ENCODE results near the gene DST. TPM values are rescaled to one million over a fixed set of nuclear protein-coding genes. Genes with fewer than 3 reads are reported as not detected.

DST gene
- total RNA-seq, 1 experiment from 2014 or later, result 144 TPM

- DNase-seq (ENCODE audit: low read depth, low spot score), result no peak
- Histone ChIP-seq H3K9me3 (ENCODE audit: control insufficient read depth in 1 of 2, insufficient read depth in 1 of 2, low read depth in 1 of 2, low read length in 2 of 2) (no peaks in the 10 kb centered on the region), H2AFZ (ENCODE audit: low read depth, low read length, poor library complexity, severe bottlenecking) (no peak overlapping the region), H4K20me1 (ENCODE audit: insufficient read depth) (no peaks in the 10 kb centered on the region), H3K4me2 (ENCODE audit: low read length) (no peak overlapping the region), H3K36me3 (ENCODE audit: control insufficient read depth in 1 of 2, insufficient read depth in 2 of 2, low read length in 2 of 2) (peaks cover 13 to 29% of the 10 kb centered on the region in 2 experiments), H3K27ac (ENCODE audit: low read depth, low read length) (no peak overlapping the region), H3K4me3 (replicated peaks in 1 of 2; ENCODE audit: low read depth in 1 of 2, low read length in 2 of 2) (no peak overlapping the region), H3K79me2 (ENCODE audit: insufficient read depth, low read length) (no peaks in the 10 kb centered on the region), H3K9me2 (ENCODE audit: insufficient read depth) (no peaks in the 10 kb centered on the region), H3K4me1 (ENCODE audit: control insufficient read depth in 1 of 2, insufficient read depth in 2 of 2, low read length in 2 of 2) (no peaks in the 10 kb centered on the region), H3K9ac (ENCODE audit: low read length) (no peak overlapping the region), H3K27me3 (ENCODE audit: insufficient read depth, low read length) (no peaks in the 10 kb centered on the region)
- intact Hi-C loops (cut with micrococcal nuclease), result no loop called here
- RAD21 ChIA-PET (ENCODE audit: low non-redundant PET in 1 of 2, low total read pairs in 2 of 2, uncharacterized antibody in 2 of 2, unreplicated experiment in 2 of 2), result no interaction called here
- ATAC-seq, result no peak
- POLR2A ChIA-PET, result no interaction called here
- CTCF ChIA-PET, result no interaction called here
- BruUV-seq (replicated peaks), result no TSS peak
- no peak for TF ChIP-seq MAX (IDR thresholded peaks at IDR 0.05)
- TF ChIP-seq YY1 (IDR thresholded peaks at IDR 0.05; ENCODE audit: extremely low read depth, insufficient replicate concordance, low read depth, low read length), result no peak
- TF ChIP-seq CEBPB (IDR thresholded peaks at IDR 0.05; ENCODE audit: low read depth), result no peak
- TF ChIP-seq EZH2 (IDR thresholded peaks at IDR 0.05), result no peak
- no peak for TF ChIP-seq JUND (IDR thresholded peaks at IDR 0.05)
- TF ChIP-seq EGR1 (IDR thresholded peaks at IDR 0.05; ENCODE audit: low read depth), result no peak
- TF ChIP-seq REST (IDR thresholded peaks at IDR 0.05; ENCODE audit: low read depth), result no peak
- TF ChIP-seq SP1 (IDR thresholded peaks at IDR 0.05; ENCODE audit: low read depth), result no peak
- TF ChIP-seq TCF7L2 (IDR thresholded peaks at IDR 0.05; ENCODE audit: borderline replicate concordance, extremely low read depth, insufficient read depth, insufficient read length), result no peak
- TF ChIP-seq ELF1 (IDR thresholded peaks at IDR 0.05; ENCODE audit: borderline replicate concordance, low read depth), result no peak
- no peak for TF ChIP-seq ZBTB33 (IDR thresholded peaks at IDR 0.05; ENCODE audit: extremely low read depth, insufficient replicate concordance, low read length)
- no peak for TF ChIP-seq SIN3A (IDR thresholded peaks at IDR 0.05; ENCODE audit: low read depth)
- TF ChIP-seq POLR2A (IDR thresholded peaks at IDR 0.05; ENCODE audit: borderline replicate concordance, extremely low read depth, insufficient read depth, insufficient read length), result no peak
These were observed 153.1 kb downstream of the DST start for GRCh38 chr6:56489559-56489958.
